HEK293T (cell line): ENCODE measurements around the gene ANO1.
A peak's percentile ranks its signal among the peaks of the same experiment; 100 is the strongest.

ENCODE experiments used
- CTCF ChIA-PET: fragments of 350-600 bp; formaldehyde crosslinking; extraction: SDS; loops from one replicate; lab custom pipeline; 2021; ENCODE audit warnings: antibody characterized with exemption, inconsistent platforms; lab: Yijun Ruan, JAX
- POLR2A ChIA-PET: fragments of 350-600 bp; formaldehyde crosslinking; extraction: SDS; loops from one replicate; lab custom pipeline; 2020; ENCODE audit warnings: antibody characterized with exemption, inconsistent platforms; lab: Yijun Ruan, JAX
- DNase-seq: peaks from one replicate; pipeline ENCODE4 v3.0.0; 2012; ENCODE audit warnings: mixed read lengths; ENCODE audit errors: extremely low spot score
- ARNT ChIP-seq: fragments of 450-650 bp; IDR thresholded peaks from 2 replicates; pipeline ENCODE4 v1.6.1; 2017; ENCODE audit warnings: mild to moderate bottlenecking
- BHLHE40 ChIP-seq: fragments of 450-650 bp; IDR thresholded peaks from 2 replicates; pipeline ENCODE4 v1.6.1; 2016; ENCODE audit warnings: mild to moderate bottlenecking, moderate library complexity, borderline replicate concordance
- CTBP1 ChIP-seq: fragments of 450-650 bp; IDR thresholded peaks from 2 replicates; pipeline ENCODE4 v1.6.1; 2016; ENCODE audit warnings: borderline replicate concordance
- ELF4 ChIP-seq: fragments of 450-650 bp; IDR thresholded peaks from 2 replicates; pipeline ENCODE4 v1.6.1; 2017; ENCODE audit warnings: antibody characterized with exemption
- FOXA1 ChIP-seq: fragments of 450-650 bp; IDR thresholded peaks from 2 replicates; pipeline ENCODE4 v1.6.1; 2016; ENCODE audit warnings: mild to moderate bottlenecking
- FOXK2 ChIP-seq: fragments of 450-650 bp; IDR thresholded peaks from 2 replicates; pipeline ENCODE4 v1.6.1; 2016; ENCODE audit warnings: mild to moderate bottlenecking
- FOXM1 ChIP-seq: fragments of 450-650 bp; IDR thresholded peaks from 2 replicates; pipeline ENCODE4 v1.6.1; 2017; ENCODE audit warnings: mild to moderate bottlenecking, borderline replicate concordance
- HDGF ChIP-seq: fragments of 450-650 bp; IDR thresholded peaks from 2 replicates; pipeline ENCODE4 v1.6.1; 2017; ENCODE audit warnings: antibody characterized with exemption, borderline replicate concordance
- L3MBTL2 ChIP-seq: fragments of 450-650 bp; conservative IDR thresholded peaks from 2 replicates; pipeline ENCODE4 v1.6.1; 2016; ENCODE audit warnings: mild to moderate bottlenecking
- LEF1 ChIP-seq: fragments of 450-650 bp; IDR thresholded peaks from 2 replicates; pipeline ENCODE4 v1.6.1; 2017; ENCODE audit warnings: mild to moderate bottlenecking, borderline replicate concordance
- NFRKB ChIP-seq: fragments of 450-650 bp; IDR thresholded peaks from 2 replicates; pipeline ENCODE4 v1.6.1; 2016; ENCODE audit warnings: mild to moderate bottlenecking, moderate library complexity
- SP1 ChIP-seq: fragments of 450-650 bp; IDR thresholded peaks from 2 replicates; pipeline ENCODE4 v1.6.1; 2017
- SUZ12 ChIP-seq: fragments of 450-650 bp; IDR thresholded peaks from 2 replicates; pipeline ENCODE4 v1.6.1; 2016; ENCODE audit warnings: mild to moderate bottlenecking
- TARDBP ChIP-seq: fragments of 450-650 bp; IDR thresholded peaks from 2 replicates; pipeline ENCODE4 v1.6.1; 2016
- ZNF384 ChIP-seq: fragments of 450-650 bp; IDR thresholded peaks from 2 replicates; pipeline ENCODE4 v1.6.1; 2016
- TF ChIP-seq, protein P1 (sequence below): fragments of 450-650 bp; IDR thresholded peaks from 2 replicates; pipeline ENCODE4 v1.6.1; 2016

Gene ANO1

DNA sequence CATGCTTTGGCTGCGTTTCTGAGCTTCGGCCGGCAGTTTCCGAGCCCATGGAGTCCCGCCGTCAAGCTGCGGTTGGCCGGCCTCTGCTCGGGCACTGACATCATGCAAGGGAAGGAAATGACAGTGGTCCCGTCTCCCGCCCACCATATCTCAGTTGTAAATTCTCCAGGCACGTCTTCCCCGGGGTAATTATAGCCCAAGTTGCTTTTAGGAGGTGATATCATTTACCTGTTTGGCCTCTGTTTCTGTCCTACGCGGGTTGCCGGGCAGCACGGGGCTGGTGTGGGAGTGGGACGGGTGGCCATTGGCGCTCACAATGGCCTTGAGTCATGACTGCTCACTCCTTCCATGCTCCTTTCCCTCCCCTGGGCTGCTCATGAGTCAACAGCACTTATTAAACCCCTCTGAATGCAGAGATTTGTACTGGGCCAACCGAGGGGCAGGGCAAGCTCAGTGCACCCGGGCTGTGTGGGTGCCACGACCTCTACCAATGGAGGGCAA lies 4.2 kb upstream of the ANO1 start:
- CTCF ChIA-PET = no interaction called here
- POLR2A ChIA-PET = no interaction called here
- TF ChIP-seq ELF4 (no peak), SP1 (no peak), ZNF384 (no peak), FOXA1 (no peak), ARNT (no peak), NFRKB (no peak), FOXM1 (no peak), HDGF (no peak), SUZ12 (no peak), CTBP1 (no peak), L3MBTL2 (no peak), BHLHE40 (no peak), LEF1 (no peak), FOXK2 (no peak), TARDBP (no peak)
- TF ChIP-seq, protein P1, sequence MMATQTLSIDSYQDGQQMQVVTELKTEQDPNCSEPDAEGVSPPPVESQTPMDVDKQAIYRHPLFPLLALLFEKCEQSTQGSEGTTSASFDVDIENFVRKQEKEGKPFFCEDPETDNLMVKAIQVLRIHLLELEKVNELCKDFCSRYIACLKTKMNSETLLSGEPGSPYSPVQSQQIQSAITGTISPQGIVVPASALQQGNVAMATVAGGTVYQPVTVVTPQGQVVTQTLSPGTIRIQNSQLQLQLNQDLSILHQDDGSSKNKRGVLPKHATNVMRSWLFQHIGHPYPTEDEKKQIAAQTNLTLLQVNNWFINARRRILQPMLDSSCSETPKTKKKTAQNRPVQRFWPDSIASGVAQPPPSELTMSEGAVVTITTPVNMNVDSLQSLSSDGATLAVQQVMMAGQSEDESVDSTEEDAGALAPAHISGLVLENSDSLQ = no peak
- DNase-seq = no peak

DNA sequence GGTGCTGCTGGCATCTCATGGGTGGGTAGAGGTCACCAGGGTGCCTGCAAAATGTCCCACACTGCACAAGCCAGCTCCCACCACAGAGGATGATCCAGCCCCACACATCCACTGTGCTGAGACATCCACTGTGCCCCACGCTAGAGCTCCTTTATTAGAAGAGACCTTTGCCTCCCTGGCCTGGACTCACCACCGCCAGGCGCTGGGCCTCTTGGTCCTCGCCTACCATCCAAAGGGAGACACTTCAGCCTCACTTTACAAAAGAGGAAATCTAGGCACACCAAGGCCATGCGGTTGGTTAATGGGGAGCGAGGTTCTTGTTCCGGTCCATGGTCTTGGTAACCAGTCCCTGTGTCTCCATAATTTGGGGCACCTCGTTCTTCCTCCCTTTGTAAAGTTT lies 3.4 kb upstream of the ANO1 start:
- POLR2A ChIA-PET = no interaction called here
- no peak for DNase-seq
- CTCF ChIA-PET = no interaction called here
- TF ChIP-seq LEF1 = no peak
- no peak for TF ChIP-seq ELF4
- TF ChIP-seq FOXK2 = no peak
- TF ChIP-seq HDGF = no peak
- TF ChIP-seq CTBP1 = no peak
- TF ChIP-seq ARNT = no peak

DNA sequence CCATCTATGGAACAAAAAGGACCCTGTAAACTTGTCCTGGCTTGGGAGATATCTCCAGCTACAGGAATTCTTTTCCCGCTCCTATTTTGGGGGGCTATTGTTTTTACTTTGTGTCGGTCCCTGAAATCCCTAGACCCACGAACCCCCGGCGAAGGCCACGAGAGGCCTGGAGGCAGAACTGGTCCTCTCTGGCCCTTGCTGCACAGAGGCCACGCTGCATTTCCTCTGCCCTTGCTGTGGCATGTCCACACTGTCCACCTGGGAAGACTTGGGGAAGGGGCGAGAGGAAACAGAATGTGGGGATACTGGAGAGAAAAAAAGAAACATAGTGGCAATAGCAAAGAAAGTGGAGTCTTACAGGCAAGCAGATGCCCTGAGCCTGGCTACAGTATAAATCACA lies 2.3 kb upstream of the ANO1 start:
- ChIA-PET POLR2A (no interaction called here), CTCF (no interaction called here)
- TF ChIP-seq SP1 (no peak), BHLHE40 (no peak), CTBP1 (no peak), SUZ12 (no peak), L3MBTL2 (no peak), FOXM1 (no peak)
- no peak for DNase-seq

DNA sequence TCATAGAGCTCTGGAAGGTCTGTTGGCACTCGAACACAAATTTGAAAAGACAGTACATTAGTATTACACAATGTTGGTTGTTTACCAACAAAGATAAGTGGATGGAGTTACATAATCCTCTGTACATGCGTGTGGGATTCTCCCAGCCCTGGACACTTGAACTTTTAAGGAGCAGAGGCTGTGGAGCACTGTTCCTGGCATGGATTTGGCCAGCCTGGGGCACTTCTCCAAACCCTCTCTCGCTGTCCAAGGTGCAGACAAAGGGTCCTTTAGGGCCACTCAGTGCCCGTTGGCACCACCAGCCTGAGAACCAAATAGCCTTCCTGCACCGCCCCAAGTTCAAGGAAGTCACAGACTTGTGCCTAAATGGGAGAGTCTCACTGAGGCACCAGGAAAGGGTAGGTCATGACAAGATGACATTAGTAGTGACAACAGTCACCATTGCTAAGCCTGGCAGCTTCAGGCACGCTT lies 1.6 kb upstream of the ANO1 start:
- CTCF ChIA-PET = no interaction called here
- TF ChIP-seq SUZ12 (no peak), FOXM1 (no peak), FOXA1 (no peak), ZNF384 (no peak), ELF4 (no peak), ARNT (no peak), FOXK2 (no peak), SP1 (no peak), BHLHE40 (no peak), HDGF (no peak), NFRKB (no peak), TARDBP (no peak), CTBP1 (no peak), LEF1 (no peak), L3MBTL2 (no peak)
- TF ChIP-seq, protein P1 = no peak
- POLR2A ChIA-PET = no interaction called here
- DNase-seq = no peak

DNA sequence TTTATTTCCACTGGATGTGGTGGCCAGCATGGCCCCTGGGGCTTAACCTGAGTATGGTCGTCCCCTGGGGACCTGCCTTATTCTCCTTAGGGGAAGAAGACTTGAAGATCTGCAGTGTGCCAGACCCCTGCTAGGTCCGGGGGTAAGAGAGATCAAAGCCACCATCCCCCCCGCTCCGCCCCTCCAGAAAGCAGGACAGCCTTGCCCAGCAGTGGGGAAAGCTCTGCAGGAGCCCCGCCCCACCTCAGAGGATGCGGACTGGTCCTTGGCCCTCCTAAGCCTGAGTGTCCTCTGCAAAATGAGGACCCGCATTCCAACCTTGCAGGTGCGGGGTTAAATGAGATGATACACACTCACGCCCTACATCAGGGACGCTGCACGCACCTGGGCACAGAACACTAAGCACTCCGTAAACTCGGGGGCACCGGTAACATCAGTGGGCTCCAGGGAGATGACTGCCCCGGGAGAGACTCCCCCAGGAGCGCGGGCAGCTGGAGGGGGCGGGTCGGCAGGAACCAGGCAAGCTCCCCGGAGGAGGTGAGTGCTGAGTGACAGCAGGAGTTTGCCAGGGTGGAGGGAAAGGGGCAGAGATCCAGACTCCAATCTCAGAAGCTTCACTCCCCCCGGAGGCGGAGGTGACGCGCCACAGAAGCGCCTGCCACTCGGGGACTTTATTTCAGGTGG lies 564 bp upstream of the ANO1 start:
- no peak for TF ChIP-seq BHLHE40
- no peak for TF ChIP-seq ZNF384
- TF ChIP-seq, protein P1 = peak; percentile 36; the same call in 1 of the 2 replicates
- no peak for TF ChIP-seq SP1
- POLR2A ChIA-PET = no interaction called here
- DNase-seq = no peak
- CTCF ChIA-PET = no interaction called here

DNA sequence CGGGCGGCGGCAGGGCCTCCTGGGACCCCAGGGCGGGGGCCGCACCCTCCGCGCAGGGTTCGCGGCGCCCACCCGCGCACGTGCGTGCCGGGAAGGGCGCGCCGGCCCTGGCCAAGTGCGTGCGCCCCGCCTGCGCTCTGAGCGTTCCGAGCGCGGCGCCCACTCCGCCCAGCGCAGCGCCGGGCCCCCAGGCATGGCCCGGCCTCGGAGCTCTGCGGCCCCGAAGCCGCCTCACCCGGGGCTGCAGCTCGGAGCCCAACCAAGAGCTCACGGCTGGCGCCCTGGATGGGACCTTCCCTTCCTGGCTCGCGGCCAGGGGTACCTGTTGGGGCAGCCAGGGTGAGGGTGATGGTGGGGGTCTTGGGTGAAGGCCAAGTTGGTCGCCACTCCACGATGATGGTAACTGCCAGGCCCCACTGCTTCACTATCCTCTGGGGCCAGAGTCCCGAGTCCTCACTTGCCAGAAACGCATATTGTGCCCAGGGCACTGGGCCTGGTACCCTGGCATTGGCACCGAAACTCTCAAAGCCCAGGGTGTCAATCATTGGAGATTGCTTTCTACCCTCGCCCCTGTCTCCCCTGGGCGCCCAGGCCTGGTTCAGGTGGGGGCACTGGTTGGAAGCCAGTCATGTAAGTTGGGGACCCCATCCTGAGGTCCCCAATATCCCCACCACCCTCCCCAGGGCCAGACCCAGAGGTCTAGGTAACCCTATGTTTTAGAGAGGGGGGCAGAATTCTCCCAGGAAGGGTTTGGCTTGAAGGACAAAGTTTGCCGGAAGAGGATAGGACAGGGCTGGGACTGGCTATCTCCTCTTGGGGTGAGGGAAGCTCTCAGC lies 882 bp downstream of the ANO1 start:
- POLR2A ChIA-PET = no interaction called here
- CTCF ChIA-PET = no interaction called here
- TF ChIP-seq CTBP1 (no peak), HDGF (no peak), ARNT (no peak), SP1 (no peak), FOXK2 (no peak), FOXM1 (no peak), BHLHE40 (no peak), ELF4 (no peak), TARDBP (no peak), L3MBTL2 (no peak), FOXA1 (no peak), NFRKB (no peak)
- no peak for DNase-seq
